NCI-H524 treated with DMSO at 0.1 percent for 48 hours (cell line): ENCODE results near the gene LRRK1.
"Not testable (repeated sequence)": the region's sequence is repeated elsewhere in the genome, so short reads cannot be mapped to it uniquely, and the experiment has no call there.

Experiments
- DNase-seq: peaks from one replicate; lab custom pipeline; 2025; lab: John Stamatoyannopoulos, UW

The LRRK1 gene

DNA sequence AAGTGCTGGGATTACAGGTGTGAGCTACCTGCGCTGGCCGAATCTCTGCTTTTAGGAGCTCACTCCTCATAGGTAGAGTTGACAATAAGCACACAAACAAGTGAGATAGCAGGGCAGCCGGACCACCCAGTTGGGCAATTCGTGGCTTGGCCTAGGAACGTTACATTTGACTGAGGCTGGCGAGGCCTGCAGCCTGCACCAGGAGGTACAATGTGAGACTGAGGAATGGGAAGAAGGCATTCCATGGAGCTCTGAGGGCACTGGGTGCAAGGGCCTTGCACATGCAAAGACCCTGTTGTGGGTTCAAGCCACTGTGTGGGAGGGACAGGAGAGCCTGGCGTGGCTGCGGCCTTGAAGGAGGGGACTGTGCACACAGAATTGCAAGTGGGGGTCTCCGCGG is 152.5 kb downstream of the LRRK1 start:
- DNase-seq = no peak

DNA sequence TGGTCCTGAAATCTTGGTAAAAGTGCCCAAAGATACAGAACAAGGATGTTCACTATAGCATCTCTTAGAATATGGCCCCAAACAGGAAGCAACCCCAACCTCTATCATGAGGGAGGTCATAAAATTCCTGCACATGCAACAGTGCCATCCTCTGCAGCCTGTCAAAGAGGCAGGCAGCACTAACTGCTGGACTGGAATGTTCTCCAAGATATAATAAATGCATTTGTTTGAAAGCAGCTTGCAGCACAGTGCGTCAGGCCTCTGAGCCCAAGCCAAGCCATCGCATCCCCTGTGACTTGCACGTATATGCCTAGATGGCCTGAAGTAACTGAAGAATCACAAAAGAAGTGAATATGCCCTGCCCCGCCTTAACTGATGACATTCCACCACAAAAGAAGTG is 153.1 kb downstream of the LRRK1 start:
- DNase-seq = not testable (repeated sequence)

DNA sequence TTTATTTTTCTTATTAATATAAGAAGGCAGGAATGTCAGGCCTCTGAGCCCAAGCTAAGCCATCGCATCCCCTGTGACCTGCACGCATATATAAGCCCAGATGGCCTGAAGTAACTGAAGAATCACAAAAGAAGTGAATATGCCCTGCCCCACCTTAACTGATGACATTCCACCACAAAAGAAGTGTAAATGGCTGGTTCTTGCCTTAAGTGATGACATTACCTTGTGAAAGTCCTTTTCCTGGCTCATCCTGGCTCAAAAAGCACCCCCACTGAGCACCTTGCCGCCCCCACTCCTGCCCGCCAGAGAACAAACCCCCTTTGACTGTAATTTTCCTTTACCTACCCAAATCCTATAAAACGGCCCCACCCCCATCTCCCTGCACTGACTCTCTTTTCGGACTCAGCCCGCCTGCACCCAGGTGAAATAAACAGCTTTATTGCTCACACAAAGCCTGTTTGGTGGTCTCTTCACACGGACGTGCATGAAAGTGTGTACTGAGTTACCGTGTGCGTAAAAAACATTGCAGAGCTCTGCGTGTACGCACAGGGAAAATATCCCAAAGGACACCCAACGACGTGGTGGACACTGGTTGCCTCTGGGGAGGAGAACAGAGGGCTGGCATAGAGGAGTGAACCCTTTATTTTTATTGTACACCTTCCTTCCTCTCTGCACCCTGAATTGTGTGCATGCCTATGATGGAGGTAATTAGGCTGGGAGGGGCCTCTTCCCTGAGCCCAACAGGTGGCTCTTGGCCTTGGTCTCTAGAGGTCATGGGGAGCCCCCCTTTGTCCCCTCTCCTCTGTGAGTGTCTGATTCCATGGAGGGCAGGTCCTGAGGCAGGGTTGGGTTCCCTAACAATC is 158.9 kb downstream of the LRRK1 start:
- not testable (repeated sequence) for DNase-seq

DNA sequence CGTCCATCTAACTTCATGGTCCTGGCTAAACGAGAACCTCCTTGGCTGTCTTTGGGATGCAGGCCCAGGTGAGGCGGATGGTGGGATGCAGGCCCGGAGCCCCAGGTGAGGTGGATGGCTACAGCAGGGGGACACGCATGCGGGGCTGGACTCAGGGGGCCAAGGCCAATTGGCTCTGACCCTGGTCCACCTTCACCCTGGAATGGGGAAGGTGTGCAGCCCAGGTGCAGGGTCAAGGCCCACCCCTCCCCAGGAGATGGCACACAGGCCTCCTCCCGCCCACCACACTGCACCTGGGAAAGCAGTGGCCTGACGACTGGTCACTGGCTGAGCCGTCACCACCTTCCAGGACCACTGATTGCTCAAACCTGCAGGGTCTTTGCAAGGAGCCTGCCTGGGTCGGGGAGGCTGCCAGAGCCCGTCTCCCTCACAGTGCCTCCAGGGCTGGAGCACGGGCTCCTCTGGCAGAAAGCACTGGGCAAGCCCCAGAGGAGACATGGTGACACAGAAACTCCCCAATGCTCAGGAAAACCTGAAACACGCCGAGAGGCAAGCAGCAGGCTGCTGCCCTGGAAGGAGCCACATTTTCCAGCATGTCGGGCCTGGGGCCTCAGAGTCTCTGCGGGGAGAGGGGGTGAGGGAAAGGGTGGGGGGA is 159.6 kb downstream of the LRRK1 start:
- DNase-seq = no peak

DNA sequence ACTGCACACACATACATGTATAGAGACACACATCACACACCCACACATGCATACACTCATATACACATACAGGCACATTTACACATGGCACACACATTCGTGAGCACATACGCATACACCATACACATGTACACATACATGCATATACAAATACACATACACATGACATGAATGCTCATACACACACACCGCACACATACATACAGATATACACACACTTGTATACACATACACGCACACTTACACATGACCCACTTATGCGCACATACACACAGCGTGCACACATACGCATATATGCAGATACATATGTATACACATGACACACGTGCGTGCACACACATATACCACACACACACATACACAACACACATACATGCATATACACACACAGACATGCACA is 162.7 kb downstream of the LRRK1 start:
- DNase-seq = no peak

DNA sequence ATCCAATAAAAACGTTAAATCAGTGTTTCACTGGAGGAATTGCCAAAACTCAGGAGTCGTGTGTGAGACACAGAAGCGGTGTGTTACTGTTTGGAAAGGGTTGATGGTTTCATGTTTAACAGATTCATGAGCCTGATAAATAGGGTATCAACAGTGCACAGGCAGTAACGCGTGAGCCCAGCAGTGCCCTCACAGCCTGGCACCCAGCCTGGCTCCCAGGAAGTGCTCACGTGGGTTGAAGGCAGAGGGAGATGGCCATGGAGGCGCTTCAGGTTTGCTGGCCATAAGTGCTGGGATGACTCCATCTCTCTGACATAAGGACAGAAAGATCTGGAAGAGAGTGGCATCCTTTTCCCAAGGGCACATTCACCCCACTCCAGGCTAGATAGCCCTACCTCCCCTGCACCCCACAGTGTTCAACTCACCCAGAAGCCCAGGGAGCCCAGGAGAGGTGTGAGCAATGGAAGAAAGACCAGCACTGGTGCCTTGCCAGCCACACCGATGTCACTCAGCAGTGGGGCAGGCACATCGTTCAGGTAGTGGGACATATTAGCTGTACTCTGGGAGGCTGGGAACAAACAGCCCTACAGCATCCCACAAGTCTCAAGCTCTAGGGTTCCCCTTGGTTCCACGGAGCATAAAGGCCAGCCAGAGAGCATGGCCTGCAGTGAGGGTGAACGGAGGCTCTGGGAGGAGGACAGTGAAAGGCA is 164.3 kb downstream of the LRRK1 start:
- DNase-seq = no peak

DNA sequence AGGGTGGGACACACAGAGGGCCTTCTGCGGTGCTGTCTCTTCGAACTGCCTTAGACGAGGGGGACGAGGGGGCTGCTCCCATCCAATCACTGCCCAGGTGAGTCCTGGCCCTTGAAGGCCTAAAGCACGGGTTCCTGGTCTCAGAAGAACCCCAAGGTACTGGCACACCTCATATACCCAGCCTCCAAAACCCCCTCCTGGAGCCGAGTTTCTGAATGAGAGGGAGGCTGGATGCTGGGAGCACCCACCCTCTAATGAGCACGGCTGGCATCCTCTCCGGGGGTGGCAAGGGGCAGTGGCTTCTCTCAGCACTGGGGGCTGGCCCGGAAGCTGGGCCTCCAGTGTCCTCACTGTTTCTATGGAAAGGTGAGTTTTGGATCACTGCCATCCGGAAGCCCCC is 165.6 kb downstream of the LRRK1 start:
- DNase-seq = no peak

DNA sequence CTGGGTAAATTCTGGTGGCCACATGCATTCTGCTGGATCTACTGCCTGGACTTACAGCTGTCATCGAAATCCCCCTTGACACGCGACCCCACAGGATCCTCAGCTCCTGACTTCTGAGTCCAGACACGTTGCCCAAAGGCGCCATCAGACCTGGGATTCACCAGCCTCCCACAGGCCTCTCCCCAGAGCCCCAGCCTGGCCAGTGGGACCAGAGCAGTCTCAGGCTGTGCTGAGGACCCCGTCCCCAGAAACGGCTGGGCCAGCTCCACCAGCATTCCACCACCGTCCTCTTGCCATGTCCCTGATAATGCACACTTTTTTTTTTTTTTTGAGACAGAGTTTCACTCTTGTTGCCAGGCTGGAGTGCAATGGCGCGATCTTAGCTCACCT is 166.1 kb downstream of the LRRK1 start:
- no peak for DNase-seq

DNA sequence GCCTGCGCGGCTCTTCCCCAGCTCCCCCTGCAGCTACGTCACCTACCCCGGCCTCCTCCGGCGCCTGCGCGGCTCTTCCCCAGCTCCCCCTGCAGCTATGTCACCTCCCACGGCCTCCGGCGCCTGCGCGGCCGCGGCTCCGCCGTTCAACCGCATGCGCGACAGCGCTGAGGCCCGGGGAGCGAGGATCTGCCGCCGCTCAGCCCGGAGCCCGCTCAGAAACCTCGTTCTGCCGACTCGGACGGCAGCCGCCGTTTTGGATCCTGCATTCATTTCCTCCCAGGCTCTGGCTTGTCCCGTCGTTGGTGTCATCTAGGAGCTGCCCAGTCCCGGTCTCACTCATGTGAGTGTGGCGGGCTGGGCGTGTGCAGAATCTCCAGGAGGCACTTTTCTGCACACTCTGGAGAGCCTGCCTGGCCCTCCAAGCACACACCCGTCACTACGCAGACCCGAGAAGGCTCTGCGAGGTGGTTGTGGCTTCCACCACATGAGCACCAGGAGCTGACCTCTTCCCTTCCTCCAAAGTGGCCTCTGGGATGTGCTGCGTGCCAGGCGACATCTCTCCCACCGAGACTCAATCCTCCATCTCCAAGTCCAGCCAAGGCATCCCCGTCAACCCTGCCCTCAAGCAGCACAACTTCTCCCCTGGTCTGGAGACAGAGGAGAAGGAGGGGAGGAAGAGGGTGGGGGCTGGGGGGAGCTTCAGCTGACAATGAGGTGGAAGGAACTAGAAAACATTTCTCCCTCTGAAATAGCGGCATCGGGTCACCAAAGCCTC is 167.4 kb downstream of the LRRK1 start:
- DNase-seq = no peak

DNA sequence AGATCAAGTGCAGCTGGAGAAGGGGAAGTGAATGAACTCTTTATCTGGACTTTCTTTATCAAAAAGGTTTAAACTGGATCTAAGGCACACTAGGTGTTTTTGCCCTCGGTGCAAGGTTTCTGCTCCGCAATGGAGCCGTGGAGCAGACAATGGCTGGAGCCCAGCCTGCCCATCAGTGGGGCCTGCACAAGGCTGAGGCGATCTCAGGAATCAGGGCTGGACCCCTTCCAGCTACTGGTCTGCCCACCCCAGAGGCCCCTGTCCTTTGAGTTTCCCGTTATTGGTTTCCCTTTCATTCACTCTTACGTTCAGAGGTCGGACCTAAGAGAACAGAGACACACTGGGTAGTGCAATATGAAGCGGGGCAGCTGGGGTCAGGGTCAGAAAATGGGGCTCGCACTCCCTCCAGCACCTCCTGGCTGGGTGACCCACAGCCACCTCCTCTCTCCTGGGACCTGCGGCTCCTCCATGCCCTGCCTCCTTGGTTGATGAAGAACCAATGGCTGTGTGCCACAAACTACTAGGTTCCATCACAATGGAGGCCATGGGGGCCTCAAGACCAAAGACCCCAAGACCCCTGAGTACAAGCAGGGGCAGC is 168.1 kb downstream of the LRRK1 start:
- DNase-seq = no peak

DNA sequence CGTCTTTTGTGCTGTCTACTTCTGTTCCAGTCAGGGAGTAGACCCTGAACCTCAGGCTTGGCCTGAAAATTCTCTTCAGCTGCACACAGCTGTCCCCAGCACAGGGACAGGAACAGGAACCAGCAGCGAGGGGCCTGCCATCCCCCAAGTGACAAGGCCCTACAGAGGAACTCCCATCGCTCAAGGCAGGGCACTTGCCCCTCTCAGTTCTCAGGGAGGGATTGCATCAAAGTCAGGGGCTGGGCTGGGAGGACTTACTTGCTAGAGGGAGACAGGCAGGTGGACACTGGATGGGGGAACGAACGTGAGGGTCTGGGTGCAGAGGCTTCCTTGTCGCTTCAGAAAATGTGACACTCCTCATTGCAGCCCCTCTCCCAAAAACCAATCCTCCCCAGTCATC is 169.1 kb downstream of the LRRK1 start:
- DNase-seq = no peak

DNA sequence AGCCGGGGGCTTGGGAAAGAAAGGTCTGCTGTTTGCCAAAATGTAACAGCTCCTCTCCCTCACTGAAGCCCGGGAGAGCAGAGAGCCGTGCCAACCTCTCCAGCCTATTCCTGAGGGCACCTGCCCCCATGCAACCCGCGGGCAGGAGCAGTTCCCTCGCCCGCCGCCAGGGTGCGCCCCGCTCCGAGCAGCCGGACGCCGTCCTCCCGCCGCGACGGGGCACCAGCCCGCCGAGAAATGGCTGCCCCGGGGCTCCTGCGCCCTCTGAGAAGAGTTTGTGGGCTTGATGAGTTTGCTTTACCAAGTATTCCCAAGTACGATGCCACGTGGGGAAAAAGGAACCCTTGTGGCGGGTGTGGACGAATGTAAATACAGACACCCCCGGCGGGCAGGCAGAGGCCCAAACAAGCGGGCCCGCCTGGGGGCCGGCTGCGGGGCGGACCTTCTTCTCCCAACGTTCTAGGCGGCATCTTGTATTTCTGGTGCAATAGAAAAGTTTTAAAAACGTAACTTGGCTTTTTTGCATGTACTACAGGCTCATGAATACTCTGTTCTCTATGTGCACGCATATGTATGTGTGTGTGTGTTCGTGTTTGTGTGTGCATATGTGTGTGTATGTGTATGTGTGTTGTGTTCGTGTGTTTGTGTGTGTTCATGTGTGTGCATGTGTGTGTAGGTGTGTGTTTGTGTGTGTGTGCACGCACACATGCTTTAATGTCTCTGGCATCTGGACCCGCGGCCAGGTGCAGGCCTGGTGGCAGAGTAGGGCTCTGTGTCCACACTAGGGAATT is 169.8 kb downstream of the LRRK1 start:
- no peak for DNase-seq

DNA sequence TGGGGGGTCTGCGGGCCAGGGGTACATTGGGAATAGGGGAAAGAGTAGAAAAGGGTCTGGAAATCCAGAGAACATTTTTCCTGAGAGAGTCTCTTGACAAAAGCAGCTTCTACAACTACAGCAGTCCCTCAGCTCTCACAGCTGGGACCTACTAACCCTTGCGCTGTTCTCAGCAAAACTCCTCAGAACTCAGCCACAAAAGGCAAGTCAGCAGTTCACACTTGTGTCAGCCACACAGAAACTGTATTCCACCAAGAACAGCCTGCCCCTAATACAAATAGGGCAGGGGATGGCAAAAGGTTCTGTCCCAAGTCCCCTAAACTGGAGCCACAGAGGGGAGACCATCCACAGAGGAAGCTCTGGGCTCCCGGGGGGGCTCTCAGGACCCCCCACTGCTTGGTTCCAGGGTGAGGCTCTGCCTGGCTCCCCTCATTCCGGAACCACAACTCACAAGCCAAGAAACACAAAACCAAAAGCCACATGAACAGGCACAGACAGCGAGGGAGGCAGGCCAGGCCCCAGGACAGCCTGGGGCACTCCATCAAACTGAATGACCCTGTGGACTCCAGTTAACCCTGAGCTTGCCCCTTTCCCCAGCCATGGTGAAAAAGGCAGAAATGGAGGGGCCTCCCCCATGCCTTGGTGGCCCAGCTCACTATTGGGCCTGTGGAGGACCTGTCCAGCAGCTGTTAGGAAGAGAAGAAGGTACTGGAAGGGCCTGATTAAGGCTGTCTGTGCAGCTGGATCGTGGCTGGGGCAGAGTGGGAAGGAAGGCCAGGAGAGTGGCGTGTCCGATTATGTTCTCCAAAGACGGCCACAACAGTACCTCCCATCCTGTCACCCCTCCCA is 170.6 kb downstream of the LRRK1 start:
- no peak for DNase-seq

DNA sequence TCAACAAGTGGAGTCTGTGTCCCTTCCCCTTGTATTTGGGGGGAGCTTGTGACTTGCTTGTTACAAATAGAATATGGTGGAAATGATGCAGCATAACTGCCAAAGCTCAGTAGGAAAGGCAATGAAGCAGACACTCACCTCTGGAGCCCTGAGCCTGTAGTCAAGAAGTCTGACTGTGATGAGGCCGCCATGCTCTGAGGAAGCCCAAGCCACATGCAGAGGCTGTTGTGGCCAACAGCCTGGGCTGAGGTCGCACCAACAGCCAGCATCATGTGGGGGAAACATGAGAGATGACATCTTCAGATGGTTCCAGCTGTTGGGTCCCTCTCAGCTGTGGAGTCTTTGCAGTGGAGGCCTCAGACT is 171.3 kb downstream of the LRRK1 start:
- DNase-seq = no peak

DNA sequence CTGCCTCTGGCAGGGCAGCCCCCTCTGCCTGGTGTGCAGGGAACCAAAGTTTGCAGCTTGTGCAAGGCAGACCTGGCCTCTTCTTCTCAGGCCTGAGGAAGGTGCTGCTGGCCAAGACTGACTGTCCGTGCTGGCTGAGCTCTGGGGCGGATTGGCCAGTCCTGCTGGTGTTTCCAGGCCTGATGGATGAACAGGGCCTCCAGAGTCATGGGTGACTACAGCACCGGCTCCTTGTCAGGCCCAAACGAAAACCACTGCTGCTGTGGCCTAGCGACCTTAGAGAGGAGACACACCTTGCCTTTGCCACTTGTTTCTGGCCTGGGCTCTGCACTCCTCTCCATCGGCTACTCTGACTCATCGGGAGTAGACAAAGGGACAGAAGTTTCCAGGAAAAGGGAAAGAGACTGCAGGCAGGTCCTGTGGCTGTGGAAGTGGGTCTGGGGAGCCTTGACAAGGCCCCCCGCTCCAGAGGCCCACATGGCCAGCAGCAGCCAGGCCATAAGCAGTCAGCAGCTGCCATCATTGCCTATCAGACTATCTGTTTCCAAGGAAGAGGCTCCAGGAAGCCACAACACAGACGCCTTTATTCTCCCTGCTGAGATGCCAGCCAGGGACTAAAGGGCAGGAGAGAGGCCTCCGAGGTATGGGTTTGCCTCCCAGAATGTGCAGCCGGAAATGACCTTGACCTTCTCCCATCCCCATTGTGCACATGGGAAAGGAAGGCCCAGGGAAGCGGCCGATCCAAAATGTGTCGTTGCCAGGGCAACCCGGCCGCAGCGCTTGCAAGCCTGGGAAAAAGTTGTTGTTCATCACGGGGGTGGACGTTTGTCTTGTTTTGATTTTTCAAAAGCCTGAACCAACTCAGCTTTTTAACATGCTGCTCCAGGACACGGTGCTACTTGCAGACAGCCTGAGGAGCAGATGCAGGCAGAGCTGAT is 172.2 kb downstream of the LRRK1 start:
- DNase-seq = no peak

DNA sequence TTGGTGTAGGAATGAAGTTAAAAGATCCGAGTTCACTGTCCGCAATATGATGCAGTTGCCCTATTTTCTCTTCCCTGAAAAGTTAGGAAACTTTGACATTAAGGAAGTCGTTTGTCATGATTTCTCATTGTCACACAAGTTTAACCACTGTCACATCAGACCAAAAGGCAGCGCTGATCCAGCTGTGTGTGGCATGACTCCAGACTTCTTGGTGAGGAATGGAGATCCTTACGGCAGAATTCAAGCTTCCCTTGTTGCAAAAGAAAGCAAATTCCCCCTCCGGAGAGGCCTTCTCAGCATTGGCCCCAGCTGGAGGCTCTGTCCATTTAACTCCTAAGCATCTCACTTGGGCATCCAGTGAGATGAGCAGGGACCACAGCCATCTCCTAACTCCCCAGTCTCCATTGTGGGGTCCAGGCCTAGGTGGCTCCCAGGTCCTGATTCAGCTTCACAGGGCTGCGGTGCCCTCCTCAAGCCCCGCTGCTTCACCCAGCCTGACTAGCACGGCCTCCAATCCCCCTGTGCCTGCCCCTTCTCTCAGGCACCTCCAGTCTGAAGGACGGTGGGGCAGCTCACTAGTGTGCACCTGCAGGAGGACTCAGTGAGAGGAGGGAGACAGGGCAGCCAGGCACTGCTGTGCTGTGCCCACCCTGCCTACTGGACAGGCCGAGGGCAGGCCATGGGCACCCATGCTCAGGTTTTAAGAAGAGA is 173.2 kb downstream of the LRRK1 start:
- no peak for DNase-seq

DNA sequence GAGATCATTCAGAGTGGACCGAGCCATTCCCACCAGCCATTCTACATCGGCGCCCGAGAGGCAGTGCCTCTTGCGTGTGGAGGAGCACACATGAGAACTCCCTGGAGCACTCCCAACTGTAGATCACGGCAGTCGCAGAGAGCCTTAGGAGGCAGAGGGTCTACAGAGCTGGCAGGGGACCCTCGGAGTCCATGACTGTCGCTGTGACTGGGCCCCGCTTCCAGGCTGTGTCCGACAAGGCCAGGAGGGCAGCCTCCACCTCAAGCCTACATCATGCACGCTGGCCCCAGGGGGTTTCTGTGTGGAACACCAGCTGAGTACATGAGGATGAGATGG is 173.7 kb downstream of the LRRK1 start:
- no peak for DNase-seq

DNA sequence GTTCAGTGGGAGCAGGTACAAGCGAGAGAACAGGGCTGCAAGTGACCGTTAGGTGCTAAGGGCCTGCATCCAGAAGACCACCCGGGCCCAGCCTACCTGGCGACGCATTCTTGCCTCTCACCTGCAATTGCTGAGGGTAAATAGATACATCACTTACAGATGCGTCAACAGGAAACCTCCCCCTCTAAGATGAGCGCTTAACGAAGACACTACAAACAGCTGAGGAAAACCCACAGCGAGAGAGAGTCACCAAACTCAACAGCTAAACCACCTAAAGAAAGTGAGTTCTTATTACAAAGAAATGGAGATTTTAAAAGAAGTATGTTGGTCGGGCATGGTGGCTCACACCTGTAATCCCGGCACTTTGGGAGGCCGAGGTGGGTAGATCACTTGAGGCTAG is 174.8 kb downstream of the LRRK1 start:
- no peak for DNase-seq
